Head of caudate nucleus (tissue), 42 donors: ENCODE data around the gene PUS3.
A peak's percentile ranks its signal among the peaks of the same experiment; 100 is the strongest.

Source experiments
- DNase-seq, 42 donors: peaks; one replicate each; pipeline versions ENCODE4 v3.0.0 to v3.0.0-alpha.2; 2020 to 2021; ENCODE audit warnings: mixed read lengths in 7 of 42
- intact Hi-C: fragments of 100-400 bp; cut with DNase I; formaldehyde crosslinking; loops from one replicate; pipeline ENCODE4 v1.15.0; 2022

PUS3 gene

GRCh38 chr11:125942771-125943428 is 39.9 kb upstream of the PUS3 start:
- intact Hi-C loops = no loop called here
- peak in 5 of 42 donors; percentile 6 to 31 (median 29) for DNase-seq

- DNase-seq = peak in 41 of 42 donors; percentile 30 to 82 (median 60)
- intact Hi-C loops = no loop called here
These were observed 38.9 kb upstream of the PUS3 start for GRCh38 chr11:125941619-125942611.

GRCh38 chr11:125941267-125941618 is 38.2 kb upstream of the PUS3 start:
- intact Hi-C loops = no loop called here
- DNase-seq = peak in 3 of 42 donors; percentile 9 to 18 (median 17)

- intact Hi-C loops = no loop called here
- peak in 3 of 42 donors; percentile 17 to 25 (median 19) for DNase-seq
These were observed 37.1 kb upstream of the PUS3 start for GRCh38 chr11:125940145-125940544.

- intact Hi-C loops = no loop called here
- peak in 33 of 42 donors; percentile 16 to 79 (median 45) for DNase-seq
These were observed 36.1 kb upstream of the PUS3 start for GRCh38 chr11:125939081-125939521.

GRCh38 chr11:125938418-125938817 is 35.4 kb upstream of the PUS3 start:
- peak in 6 of 42 donors; percentile 8 to 32 (median 17) for DNase-seq
- intact Hi-C loops = no loop called here

GRCh38 chr11:125935618-125936199 is 32.7 kb upstream of the PUS3 start:
- intact Hi-C loops = no loop called here
- peak in 3 of 42 donors; percentile 3 to 27 (median 6) for DNase-seq

- intact Hi-C loops = no loop called here
- no peak for DNase-seq
These were observed 32.0 kb upstream of the PUS3 start for GRCh38 chr11:125935056-125935455.

- DNase-seq = peak in 2 of 42 donors; percentile 19 to 22
- intact Hi-C loops = no loop called here
These were observed 31.5 kb upstream of the PUS3 start for GRCh38 chr11:125934473-125934872.

GRCh38 chr11:125933030-125933813 is 30.2 kb upstream of the PUS3 start:
- intact Hi-C loops = no loop called here
- peak in 5 of 42 donors; percentile 18 to 37 (median 30) for DNase-seq

GRCh38 chr11:125932301-125932700 is 29.3 kb upstream of the PUS3 start:
- intact Hi-C loops = no loop called here
- DNase-seq = peak in 2 of 42 donors; percentile 8 to 12

GRCh38 chr11:125931668-125932067 is 28.7 kb upstream of the PUS3 start:
- DNase-seq = no peak
- intact Hi-C loops = no loop called here

GRCh38 chr11:125931116-125931515 is 28.1 kb upstream of the PUS3 start:
- intact Hi-C loops = no loop called here
- DNase-seq = peak in 1 of 42 donors; percentile 14

GRCh38 chr11:125930076-125930450 is 27.1 kb upstream of the PUS3 start:
- intact Hi-C loops = no loop called here
- DNase-seq = no peak

GRCh38 chr11:125929445-125930075 is 26.6 kb upstream of the PUS3 start:
- intact Hi-C loops = no loop called here
- DNase-seq = peak in 8 of 42 donors; percentile 15 to 59 (median 32)

GRCh38 chr11:125926682-125927081 is 23.7 kb upstream of the PUS3 start:
- intact Hi-C loops = no loop called here
- peak in 1 of 42 donors; percentile 10 for DNase-seq

- intact Hi-C loops = no loop called here
- peak in 1 of 42 donors; percentile 31 for DNase-seq
These were observed 22.8 kb upstream of the PUS3 start for GRCh38 chr11:125925804-125926203.

- intact Hi-C loops = no loop called here
- peak in 1 of 42 donors; percentile 33 for DNase-seq
These were observed 22.3 kb upstream of the PUS3 start for GRCh38 chr11:125925247-125925740.
